ENCODE results near the gene VIT.

Gene VIT

DNA sequence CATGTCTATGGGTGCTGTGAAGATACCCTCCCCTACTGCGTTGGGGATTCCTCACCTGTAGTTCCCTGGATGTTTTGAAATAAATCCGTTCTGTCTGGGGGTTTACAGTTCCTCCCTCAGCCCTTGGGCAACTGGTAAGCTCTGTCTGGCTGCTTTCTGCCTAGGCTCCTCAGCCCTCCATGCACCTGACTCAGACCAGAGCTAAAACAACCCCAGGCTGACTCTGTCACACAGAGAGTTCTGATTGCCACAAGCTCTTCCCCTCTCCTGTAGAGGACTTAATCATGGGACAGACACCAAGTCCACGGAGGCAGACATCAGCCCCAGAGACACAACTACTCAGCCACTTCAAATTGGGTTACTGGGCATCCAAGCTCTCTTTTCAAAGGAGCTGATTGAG is 6.3 kb downstream of the VIT start:
- DNase-seq (ENCODE audit: low read depth, low spot score) = no peak
- POLR2A ChIA-PET = no interaction called here
- CTCF ChIA-PET = interaction anchor here (0.8 to 1.6 kb wide), 4 partner anchors 9 to 83 kb away, joined by 3 to 9 read pairs (median 4); no protein-coding TSS in a partner anchor
- TF ChIP-seq, protein P1, sequence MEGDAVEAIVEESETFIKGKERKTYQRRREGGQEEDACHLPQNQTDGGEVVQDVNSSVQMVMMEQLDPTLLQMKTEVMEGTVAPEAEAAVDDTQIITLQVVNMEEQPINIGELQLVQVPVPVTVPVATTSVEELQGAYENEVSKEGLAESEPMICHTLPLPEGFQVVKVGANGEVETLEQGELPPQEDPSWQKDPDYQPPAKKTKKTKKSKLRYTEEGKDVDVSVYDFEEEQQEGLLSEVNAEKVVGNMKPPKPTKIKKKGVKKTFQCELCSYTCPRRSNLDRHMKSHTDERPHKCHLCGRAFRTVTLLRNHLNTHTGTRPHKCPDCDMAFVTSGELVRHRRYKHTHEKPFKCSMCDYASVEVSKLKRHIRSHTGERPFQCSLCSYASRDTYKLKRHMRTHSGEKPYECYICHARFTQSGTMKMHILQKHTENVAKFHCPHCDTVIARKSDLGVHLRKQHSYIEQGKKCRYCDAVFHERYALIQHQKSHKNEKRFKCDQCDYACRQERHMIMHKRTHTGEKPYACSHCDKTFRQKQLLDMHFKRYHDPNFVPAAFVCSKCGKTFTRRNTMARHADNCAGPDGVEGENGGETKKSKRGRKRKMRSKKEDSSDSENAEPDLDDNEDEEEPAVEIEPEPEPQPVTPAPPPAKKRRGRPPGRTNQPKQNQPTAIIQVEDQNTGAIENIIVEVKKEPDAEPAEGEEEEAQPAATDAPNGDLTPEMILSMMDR (IDR thresholded peaks at IDR 0.05; ENCODE audit: insufficient read depth, low read length, missing control alignments) = no peak
- H3K4me3 ChIP-seq (ENCODE audit: low read depth, low read length) = no peak overlapping the region

DNA sequence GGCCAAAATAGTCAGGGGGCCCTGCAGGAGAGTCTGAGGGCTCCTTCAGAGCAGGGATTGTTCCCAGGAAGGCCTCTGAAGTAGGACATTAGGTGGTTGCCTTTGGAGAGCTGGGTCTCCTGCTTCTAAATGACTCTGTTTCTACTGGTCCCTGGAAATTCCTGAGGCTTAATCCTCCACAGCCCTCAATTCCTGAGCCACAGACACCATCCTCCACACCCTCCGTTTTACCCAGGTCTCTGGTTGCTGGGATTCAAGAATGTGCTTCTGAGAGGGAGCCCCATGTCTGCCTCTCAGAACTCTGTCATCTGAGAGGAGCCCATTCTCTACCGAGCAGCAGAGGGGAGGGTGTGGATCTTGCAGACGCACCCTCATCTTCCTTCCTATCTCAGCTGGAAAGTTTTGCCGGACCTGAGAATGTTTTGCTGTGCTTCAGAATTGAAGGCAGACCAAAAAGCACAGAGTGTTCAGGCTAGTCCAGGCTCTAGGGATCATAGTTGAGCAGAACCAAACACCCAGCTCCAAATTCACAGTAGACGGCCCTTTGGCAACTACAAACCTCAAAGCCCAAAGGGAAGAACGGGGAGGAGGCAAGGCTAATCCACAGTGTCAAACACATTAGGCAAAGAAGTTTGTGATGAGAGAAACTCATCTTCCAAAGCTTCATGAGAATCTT is 8.1 kb downstream of the VIT start:
- TF ChIP-seq, protein P1 (IDR thresholded peaks at IDR 0.05; ENCODE audit: insufficient read depth, low read length, missing control alignments) = no peak
- H3K4me3 ChIP-seq (ENCODE audit: low read depth, low read length) = no peak overlapping the region
- POLR2A ChIA-PET = no interaction called here
- CTCF ChIA-PET = interaction anchor here (1.1 to 1.7 kb wide), 2 partner anchors 8 to 66 kb away, joined by 3 read pairs; partner anchors contain the start of gene VIT
- DNase-seq (ENCODE audit: low read depth, low spot score) = no peak

GRCh38 chr2:36705326-36706020 is 9.0 kb downstream of the VIT start:
- ChIA-PET POLR2A (no interaction called here), CTCF (interaction anchor here (1.1 to 1.7 kb wide), 2 partner anchors 9 to 65 kb away, joined by 3 read pairs; partner anchors contain the start of gene VIT)
- no peak overlapping the region for H3K4me3 ChIP-seq (ENCODE audit: low read depth, low read length)
- no peak for DNase-seq (ENCODE audit: low read depth, low spot score)
- TF ChIP-seq, protein P1 (IDR thresholded peaks at IDR 0.05; ENCODE audit: insufficient read depth, low read length, missing control alignments) = no peak

DNA sequence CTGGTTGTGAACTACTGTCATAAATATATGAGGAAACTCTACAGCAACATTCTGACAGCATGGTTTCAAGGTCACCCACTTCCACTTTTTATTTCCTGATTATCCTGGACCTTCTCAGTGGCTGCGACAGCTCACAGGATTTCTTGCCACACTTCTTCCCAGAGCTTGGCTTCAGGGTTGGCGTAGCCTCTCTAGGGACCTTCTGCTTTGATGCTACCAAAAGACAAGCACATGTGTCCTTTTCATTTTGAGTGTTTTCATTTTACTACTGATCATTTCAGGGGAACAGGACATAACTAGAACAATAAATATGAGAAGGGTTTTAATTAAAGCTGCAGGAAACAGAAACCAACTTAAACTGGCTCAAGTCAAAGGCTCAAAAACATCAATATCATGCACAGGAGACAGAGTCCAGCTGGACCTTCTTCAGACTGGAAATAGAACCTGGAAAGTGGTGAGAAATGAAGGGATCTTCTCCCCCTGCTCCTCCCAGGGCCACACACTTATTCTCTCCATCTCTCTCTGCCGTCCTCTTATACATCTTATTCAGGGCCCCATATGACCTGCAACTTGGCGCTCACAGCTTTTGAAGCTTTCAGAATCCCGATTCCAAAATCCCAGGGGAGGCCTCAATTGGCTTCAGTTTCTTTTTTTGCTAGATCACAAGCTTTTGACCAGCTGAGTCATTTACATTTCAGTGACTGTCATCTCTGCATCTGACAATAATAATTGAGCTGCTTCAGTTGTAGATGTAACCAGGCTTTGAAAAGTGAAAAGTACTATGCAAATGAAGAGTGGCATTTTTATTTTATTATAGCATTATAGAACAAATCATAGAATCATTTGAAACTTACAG is 9.7 kb downstream of the VIT start:
- DNase-seq (ENCODE audit: low read depth, low spot score) = no peak
- H3K4me3 ChIP-seq (ENCODE audit: low read depth, low read length) = no peak overlapping the region
- CTCF ChIA-PET = interaction anchor here (1.1 kb wide), 1 partner anchor 14 kb away, joined by 3 read pairs; no protein-coding TSS in a partner anchor
- TF ChIP-seq, protein P1 (IDR thresholded peaks at IDR 0.05; ENCODE audit: insufficient read depth, low read length, missing control alignments) = no peak
- POLR2A ChIA-PET = no interaction called here

DNA sequence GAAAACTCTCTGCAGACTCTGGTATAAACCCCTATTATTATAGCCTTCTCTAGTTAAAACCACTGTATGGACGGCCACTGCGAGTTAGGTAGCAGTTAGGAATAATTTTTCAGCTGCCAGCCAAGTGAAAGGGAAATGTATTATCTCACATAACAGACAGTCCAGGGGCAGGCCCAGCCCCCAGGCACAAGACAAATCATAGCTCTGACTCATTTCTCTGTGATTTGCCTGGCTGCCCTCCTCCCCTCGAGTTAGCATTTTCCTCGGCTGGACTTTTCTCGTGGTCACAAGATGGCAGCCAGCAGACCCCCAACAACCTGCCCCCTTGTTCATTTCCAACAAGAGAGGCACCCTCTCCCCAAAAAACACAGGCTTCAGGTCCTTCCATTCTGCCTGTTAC is 10.5 kb downstream of the VIT start:
- TF ChIP-seq, protein P1 (IDR thresholded peaks at IDR 0.05; ENCODE audit: insufficient read depth, low read length, missing control alignments) = no peak
- POLR2A ChIA-PET = no interaction called here
- no peak for DNase-seq (ENCODE audit: low read depth, low spot score)
- CTCF ChIA-PET = interaction anchor here (1.1 kb wide), 1 partner anchor 15 kb away, joined by 3 read pairs; no protein-coding TSS in a partner anchor
- H3K4me3 ChIP-seq (ENCODE audit: low read depth, low read length) = no peak overlapping the region

Data from AG04449 (cell line).